Measurements from ENCODE around the gene BDP1. TPM values are rescaled to one million over a fixed set of nuclear protein-coding genes. Genes with fewer than 3 reads are reported as not detected.

BDP1 gene
- polyA plus RNA-seq, 1 of the 3 experiments (the other 2 are of a cell fraction): 4.4 TPM

DNA sequence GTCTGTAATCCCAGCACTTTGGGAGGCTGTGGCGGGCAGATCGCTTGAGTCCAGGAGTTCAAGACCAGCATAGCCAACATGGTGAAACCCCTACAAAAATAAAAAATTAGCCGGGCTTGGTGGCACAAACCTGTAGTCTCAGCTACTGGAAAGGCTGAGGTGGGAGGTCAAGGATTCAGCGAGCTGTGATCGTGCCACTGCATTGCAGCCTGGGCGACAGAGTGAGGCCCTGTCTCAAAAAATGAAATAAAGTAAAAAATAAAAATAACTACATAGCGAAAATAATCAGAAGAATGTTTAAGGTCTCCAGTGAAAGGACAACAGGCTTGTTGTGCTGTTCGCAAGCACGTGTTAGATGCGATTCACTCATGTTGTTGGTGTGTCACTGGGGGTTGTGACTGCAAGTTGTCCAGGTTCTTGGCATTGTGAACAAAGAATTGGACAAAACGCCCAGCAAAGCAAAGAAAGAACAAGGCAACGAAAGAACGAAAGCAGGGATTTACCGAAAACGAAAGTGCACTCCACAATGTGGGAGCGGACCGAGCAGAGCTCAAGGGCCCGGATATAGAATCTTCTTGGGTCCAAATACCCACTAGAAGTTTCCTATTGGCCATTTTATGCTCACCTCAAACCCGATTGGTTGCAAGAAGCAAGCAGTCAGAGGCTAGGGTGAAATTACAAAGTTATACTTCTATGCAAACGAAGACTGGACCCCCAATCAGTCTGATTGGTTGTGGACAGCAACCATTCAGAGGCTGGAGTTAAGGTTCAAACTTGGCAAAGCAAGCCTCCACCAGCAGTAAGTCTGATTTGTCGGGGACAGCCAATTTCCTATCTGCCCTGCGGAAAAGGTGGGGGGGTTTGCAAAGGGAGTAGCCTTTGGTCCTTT, 130.8 kb downstream of the BDP1 start (continued):
- TF ChIP-seq MXI1 (IDR thresholded peaks at IDR 0.05; ENCODE audit: low read depth, low read length) (peak; percentile 86), TCF12 (IDR thresholded peaks at IDR 0.05) (no peak), CHD2 (IDR thresholded peaks at IDR 0.05; ENCODE audit: low read length, partially characterized antibody) (no peak), TAF1 (IDR thresholded peaks at IDR 0.05; ENCODE audit: borderline replicate concordance, low read depth, low read length) (no peak; the same call in 1 of the 2 replicates), MEF2A (IDR thresholded peaks at IDR 0.05; ENCODE audit: borderline replicate concordance, low read depth) (no peak), SMC3 (IDR thresholded peaks at IDR 0.05; ENCODE audit: low read depth, low read length) (no peak), POLR2AphosphoS5 (IDR thresholded peaks at IDR 0.05; ENCODE audit: low read depth, low read length) (0 out of 2 replicates have a peak, but pooled peaks have one; percentile 72), RXRA (IDR thresholded peaks at IDR 0.05; ENCODE audit: borderline replicate concordance, low read depth) (no peak)
- TF ChIP-seq, protein P1, sequence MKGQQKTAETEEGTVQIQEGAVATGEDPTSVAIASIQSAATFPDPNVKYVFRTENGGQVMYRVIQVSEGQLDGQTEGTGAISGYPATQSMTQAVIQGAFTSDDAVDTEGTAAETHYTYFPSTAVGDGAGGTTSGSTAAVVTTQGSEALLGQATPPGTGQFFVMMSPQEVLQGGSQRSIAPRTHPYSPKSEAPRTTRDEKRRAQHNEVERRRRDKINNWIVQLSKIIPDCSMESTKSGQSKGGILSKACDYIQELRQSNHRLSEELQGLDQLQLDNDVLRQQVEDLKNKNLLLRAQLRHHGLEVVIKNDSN (IDR thresholded peaks at IDR 0.05; ENCODE audit: borderline replicate concordance, low read depth): no peak
- TF ChIP-seq, protein P2, sequence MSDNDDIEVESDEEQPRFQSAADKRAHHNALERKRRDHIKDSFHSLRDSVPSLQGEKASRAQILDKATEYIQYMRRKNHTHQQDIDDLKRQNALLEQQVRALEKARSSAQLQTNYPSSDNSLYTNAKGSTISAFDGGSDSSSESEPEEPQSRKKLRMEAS (IDR thresholded peaks at IDR 0.05; ENCODE audit: low read depth): peak; percentile 91

DNA sequence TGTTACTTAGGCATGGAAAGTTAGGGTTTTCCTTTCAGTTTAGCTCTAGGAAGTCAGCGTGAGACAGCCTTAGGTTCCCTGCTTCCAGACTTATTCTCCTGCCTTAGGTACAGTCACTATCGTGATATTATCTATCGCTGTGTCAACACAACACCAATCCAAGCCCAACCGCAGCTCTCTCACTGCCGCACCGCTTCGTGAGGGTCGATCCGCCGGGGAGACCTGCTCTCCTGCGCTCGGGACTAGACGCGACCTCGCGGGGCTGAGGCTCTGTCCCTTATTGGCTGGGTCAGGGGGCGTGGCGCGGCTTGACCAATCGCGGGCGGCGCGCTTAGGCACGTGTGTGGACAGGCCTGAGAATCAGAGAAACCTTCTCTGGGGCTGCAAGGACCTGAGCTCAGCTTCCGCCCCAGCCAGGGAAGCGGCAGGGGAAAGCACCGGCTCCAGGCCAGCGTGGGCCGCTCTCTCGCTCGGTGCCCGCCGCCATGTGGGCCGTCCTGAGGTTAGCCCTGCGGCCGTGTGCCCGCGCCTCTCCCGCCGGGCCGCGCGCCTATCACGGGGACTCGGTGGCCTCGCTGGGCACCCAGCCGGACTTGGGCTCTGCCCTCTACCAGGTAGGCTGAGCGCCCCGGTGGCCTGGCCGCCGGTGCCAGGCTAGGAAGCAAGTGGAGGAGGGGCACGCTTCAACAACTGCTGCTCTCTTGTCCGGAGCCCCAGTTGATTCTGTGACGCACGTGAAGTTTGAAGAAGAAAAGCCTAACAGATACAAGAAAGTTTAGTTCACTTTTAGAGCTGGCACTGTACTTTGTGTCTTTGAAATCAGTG, 131.7 kb downstream of the BDP1 start, which contains the start of gene MCCC2:
TSS of gene MCCC2 (plus strand) at position 400 of the 825 bp plus-strand sequence. CDS start at position 486, 86 bp downstream.
- DNase-seq: peak; percentile 95
- ChIA-PET CTCF (interaction anchor here (0.5 to 1.9 kb wide), 4 partner anchors 14 to 1676 kb away, joined by 3 to 7 read pairs (median 4); no protein-coding TSS in a partner anchor), POLR2A (interaction anchor here (0.8 to 1.0 kb wide), 2 partner anchors 132 to 733 kb away, joined by 3 to 4 read pairs; partner anchors contain the start of genes BDP1, MRPS27 and PTCD2)
- Histone ChIP-seq H3F3A (replicated peaks; ENCODE audit: insufficient read depth) (peaks cover 16% of the 10 kb centered on the region), H3K9me3 (no peaks in the 10 kb centered on the region), H4K20me1 (ENCODE audit: insufficient read depth) (no peaks in the 10 kb centered on the region), H3K9ac (peak within 1 kb of the TSS; percentile 88), H3K27me3 (ENCODE audit: insufficient read depth) (no peaks in the 10 kb centered on the region), H3K4me3 (ENCODE audit: low read depth in 2 of 2, low read length in 1 of 2) (peak within 1 kb of the TSS; percentile 72 to 74), H3K4me1 (ENCODE audit: control insufficient read depth in 1 of 2, insufficient read depth in 2 of 2, low read depth in 1 of 2, low read length in 1 of 2) (peaks cover 6 to 8% of the 10 kb centered on the region in 2 experiments; a peak in 2 of 4 replicates), H3K79me2 (ENCODE audit: insufficient read depth) (peaks cover 47% of the 10 kb centered on the region), H3K27ac (ENCODE audit: low read depth in 2 of 2, low read length in 1 of 2) (peak within 1 kb of the TSS; percentile 76 to 92), H3K4me2 (peak within 1 kb of the TSS; percentile 75), H3K36me3 (replicated peaks in 1 of 2; ENCODE audit: control insufficient read depth in 1 of 2, insufficient read depth in 2 of 2, low read length in 1 of 2) (no peaks in the 10 kb centered on the region), H3K9me2 (no peaks in the 10 kb centered on the region), H2AFZ (ENCODE audit: low read depth) (peak within 1 kb of the TSS; percentile 92)
- WGBS (ENCODE audit: low lambda C conversion rate): 2% methylated on average over 25 of the region's 56 CpGs
- peak; percentile 97 for TF ChIP-seq MXI1 (IDR thresholded peaks at IDR 0.05; ENCODE audit: low read depth, low read length)
- TF ChIP-seq GABPA (IDR thresholded peaks at IDR 0.05; ENCODE audit: low read depth): peak; percentile 19; the same call in 1 of the 2 replicates
- TF ChIP-seq, protein P1 (IDR thresholded peaks at IDR 0.05; ENCODE audit: borderline replicate concordance, low read depth): peak; percentile 93
- TF ChIP-seq, protein P3, sequence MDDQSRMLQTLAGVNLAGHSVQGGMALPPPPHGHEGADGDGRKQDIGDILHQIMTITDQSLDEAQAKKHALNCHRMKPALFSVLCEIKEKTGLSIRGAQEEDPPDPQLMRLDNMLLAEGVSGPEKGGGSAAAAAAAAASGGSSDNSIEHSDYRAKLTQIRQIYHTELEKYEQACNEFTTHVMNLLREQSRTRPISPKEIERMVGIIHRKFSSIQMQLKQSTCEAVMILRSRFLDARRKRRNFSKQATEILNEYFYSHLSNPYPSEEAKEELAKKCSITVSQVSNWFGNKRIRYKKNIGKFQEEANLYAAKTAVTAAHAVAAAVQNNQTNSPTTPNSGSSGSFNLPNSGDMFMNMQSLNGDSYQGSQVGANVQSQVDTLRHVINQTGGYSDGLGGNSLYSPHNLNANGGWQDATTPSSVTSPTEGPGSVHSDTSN (IDR thresholded peaks at IDR 0.05): no peak
- no peak for TF ChIP-seq FOXM1 (IDR thresholded peaks at IDR 0.05; ENCODE audit: low read depth)
- TF ChIP-seq, protein P4, sequence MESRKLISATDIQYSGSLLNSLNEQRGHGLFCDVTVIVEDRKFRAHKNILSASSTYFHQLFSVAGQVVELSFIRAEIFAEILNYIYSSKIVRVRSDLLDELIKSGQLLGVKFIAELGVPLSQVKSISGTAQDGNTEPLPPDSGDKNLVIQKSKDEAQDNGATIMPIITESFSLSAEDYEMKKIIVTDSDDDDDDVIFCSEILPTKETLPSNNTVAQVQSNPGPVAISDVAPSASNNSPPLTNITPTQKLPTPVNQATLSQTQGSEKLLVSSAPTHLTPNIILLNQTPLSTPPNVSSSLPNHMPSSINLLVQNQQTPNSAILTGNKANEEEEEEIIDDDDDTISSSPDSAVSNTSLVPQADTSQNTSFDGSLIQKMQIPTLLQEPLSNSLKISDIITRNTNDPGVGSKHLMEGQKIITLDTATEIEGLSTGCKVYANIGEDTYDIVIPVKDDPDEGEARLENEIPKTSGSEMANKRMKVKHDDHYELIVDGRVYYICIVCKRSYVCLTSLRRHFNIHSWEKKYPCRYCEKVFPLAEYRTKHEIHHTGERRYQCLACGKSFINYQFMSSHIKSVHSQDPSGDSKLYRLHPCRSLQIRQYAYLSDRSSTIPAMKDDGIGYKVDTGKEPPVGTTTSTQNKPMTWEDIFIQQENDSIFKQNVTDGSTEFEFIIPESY (IDR thresholded peaks at IDR 0.05; ENCODE audit: borderline replicate concordance, low read depth): peak; percentile 94
- TF ChIP-seq, protein P5, sequence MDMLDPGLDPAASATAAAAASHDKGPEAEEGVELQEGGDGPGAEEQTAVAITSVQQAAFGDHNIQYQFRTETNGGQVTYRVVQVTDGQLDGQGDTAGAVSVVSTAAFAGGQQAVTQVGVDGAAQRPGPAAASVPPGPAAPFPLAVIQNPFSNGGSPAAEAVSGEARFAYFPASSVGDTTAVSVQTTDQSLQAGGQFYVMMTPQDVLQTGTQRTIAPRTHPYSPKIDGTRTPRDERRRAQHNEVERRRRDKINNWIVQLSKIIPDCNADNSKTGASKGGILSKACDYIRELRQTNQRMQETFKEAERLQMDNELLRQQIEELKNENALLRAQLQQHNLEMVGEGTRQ (IDR thresholded peaks at IDR 0.05; ENCODE audit: borderline replicate concordance, low read depth, low read length): peak; percentile 75
- TF ChIP-seq JUND (IDR thresholded peaks at IDR 0.05): no peak
- no peak for TF ChIP-seq EZH2phosphoT487 (IDR thresholded peaks at IDR 0.05; ENCODE audit: borderline replicate concordance, low read depth)
- peak; percentile 82 for TF ChIP-seq RFX5 (IDR thresholded peaks at IDR 0.05; ENCODE audit: low read length)
- TF ChIP-seq TAF1 (IDR thresholded peaks at IDR 0.05; ENCODE audit: borderline replicate concordance, low read depth, low read length): peak; percentile 78; the same call in 1 of the 2 replicates
- TF ChIP-seq RAD21 (IDR thresholded peaks at IDR 0.05; ENCODE audit: low read length): no peak
- TF ChIP-seq, protein P6, sequence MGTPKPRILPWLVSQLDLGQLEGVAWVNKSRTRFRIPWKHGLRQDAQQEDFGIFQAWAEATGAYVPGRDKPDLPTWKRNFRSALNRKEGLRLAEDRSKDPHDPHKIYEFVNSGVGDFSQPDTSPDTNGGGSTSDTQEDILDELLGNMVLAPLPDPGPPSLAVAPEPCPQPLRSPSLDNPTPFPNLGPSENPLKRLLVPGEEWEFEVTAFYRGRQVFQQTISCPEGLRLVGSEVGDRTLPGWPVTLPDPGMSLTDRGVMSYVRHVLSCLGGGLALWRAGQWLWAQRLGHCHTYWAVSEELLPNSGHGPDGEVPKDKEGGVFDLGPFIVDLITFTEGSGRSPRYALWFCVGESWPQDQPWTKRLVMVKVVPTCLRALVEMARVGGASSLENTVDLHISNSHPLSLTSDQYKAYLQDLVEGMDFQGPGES (IDR thresholded peaks at IDR 0.05; ENCODE audit: low read depth, low read length): peak; percentile 46; the same call in 1 of the 2 replicates
- TF ChIP-seq POLR2AphosphoS5 (IDR thresholded peaks at IDR 0.05; ENCODE audit: low read depth, low read length): peak; percentile 92
